H1 (cell line): ENCODE measurements around the gene DDX56. TPM values are rescaled to one million over a fixed set of nuclear protein-coding genes. Genes with fewer than 3 reads are reported as not detected.
A peak's percentile ranks its signal among the peaks of the same experiment; 100 is the strongest.

Experiments
- CREB1 ChIP-seq: IDR thresholded peaks from 2 replicates; pipeline ENCODE4 v1.6.1; 2012; ENCODE audit warnings: inconsistent platforms
- CTBP2 ChIP-seq: IDR thresholded peaks from 2 replicates; pipeline ENCODE4 v1.7.0; 2011; ENCODE audit warnings: borderline replicate concordance, mild to moderate bottlenecking, moderate library complexity, mixed read lengths, low read length; ENCODE audit not compliant: insufficient read depth, insufficient read length
- EP300 ChIP-seq, 2 experiments: IDR thresholded peaks; 1 replicate in 1 of 2; 2 replicates in 1 of 2; pipeline ENCODE4 v1.6.1; 2011 to 2012; ENCODE audit warnings: low read depth in 2 of 2, low read length in 2 of 2, mild to moderate bottlenecking in 2 of 2, borderline replicate concordance in 1 of 2, inconsistent platforms in 1 of 2, moderate library complexity in 1 of 2
- EZH2 ChIP-seq: fragments of 200-600 bp; sonication (generic); IDR thresholded peaks from 2 replicates; pipeline ENCODE4 v1.7.1; 2012; ENCODE audit warnings: low read depth, mild to moderate bottlenecking, moderate library complexity, low read length, inconsistent platforms; ENCODE audit not compliant: severe bottlenecking
- JUN ChIP-seq: IDR thresholded peaks from 2 replicates; pipeline ENCODE4 v1.6.1; 2011; ENCODE audit warnings: low read depth, mild to moderate bottlenecking, improper control_type of control experiment, low read length
- KDM4A ChIP-seq: IDR thresholded peaks from one replicate; pipeline ENCODE4 v1.7.1; 2012; ENCODE audit warnings: low read depth, mild to moderate bottlenecking, moderate library complexity, low read length, inconsistent platforms; ENCODE audit not compliant: severe bottlenecking
- KDM5A ChIP-seq: fragments of 200-600 bp; IDR thresholded peaks from 2 replicates; pipeline ENCODE4 v1.7.1; 2012; ENCODE audit warnings: mild to moderate bottlenecking, low read length, inconsistent platforms, mixed read lengths
- MAFK ChIP-seq: IDR thresholded peaks from 2 replicates; pipeline ENCODE4 v1.6.1; 2012; ENCODE audit warnings: low read depth, mild to moderate bottlenecking, improper control_type of control experiment, low read length
- POLR2A ChIP-seq, 2 experiments: IDR thresholded peaks; 1 replicate in 1 of 2; 2 replicates in 1 of 2; pipeline ENCODE4 v1.6.1; 2011; ENCODE audit warnings: low read depth in 2 of 2, low read length in 2 of 2, mild to moderate bottlenecking in 2 of 2; ENCODE audit errors: control extremely low read depth in 1 of 2
- SAP30 ChIP-seq: fragments of 300-600 bp; sonication (generic); IDR thresholded peaks from 2 replicates; pipeline ENCODE4 v1.7.1; 2012; ENCODE audit warnings: low read length, moderate library complexity, mild to moderate bottlenecking, inconsistent platforms; ENCODE audit not compliant: insufficient read depth, insufficient replicate concordance
- SIX5 ChIP-seq: IDR thresholded peaks from 2 replicates; pipeline ENCODE4 v1.6.1; 2011; ENCODE audit warnings: mild to moderate bottlenecking, low read depth, low read length
- SP1 ChIP-seq: IDR thresholded peaks from 2 replicates; pipeline ENCODE4 v1.6.1; 2011; ENCODE audit warnings: low read depth, low read length
- SP2 ChIP-seq: IDR thresholded peaks from 2 replicates; pipeline ENCODE4 v1.6.1; 2012; ENCODE audit warnings: mild to moderate bottlenecking, low read length, inconsistent platforms
- SP4 ChIP-seq: IDR thresholded peaks from 2 replicates; pipeline ENCODE4 v1.6.1; 2012; ENCODE audit warnings: low read length, inconsistent platforms
- SRF ChIP-seq: IDR thresholded peaks from 2 replicates; pipeline ENCODE4 v1.6.1; 2011; ENCODE audit warnings: mild to moderate bottlenecking, low read depth, low read length, moderate library complexity
- TAF1 ChIP-seq: IDR thresholded peaks from 2 replicates; pipeline ENCODE4 v1.6.1; 2011; ENCODE audit warnings: mild to moderate bottlenecking, low read depth, low read length
- TEAD4 ChIP-seq: IDR thresholded peaks from 2 replicates; pipeline ENCODE4 v1.6.1; 2012; ENCODE audit warnings: low read depth, low read length, inconsistent platforms, mixed read lengths
- ZNF274 ChIP-seq: IDR thresholded peaks from 2 replicates; pipeline ENCODE4 v1.7.0; 2012; ENCODE audit warnings: low read length, borderline replicate concordance; ENCODE audit errors: extremely low read depth
- polyA plus RNA-seq, 7 experiments: library from polyadenylated mRNA; depleted of rRNA in 3 of 7; stranded (reverse) in 5 of 7; unstranded in 2 of 7; fragments of >200 nt in 5 of 7; fragments of 200-250 nt in 2 of 7; gene quantifications; 1 replicate in 5 of 7; 2 replicates in 1 of 7; 4 replicates in 1 of 7; pipeline versions ENCODE4 v1.2.1 to v1.2.3, GENCODE V29; 2011 to 2013; ENCODE audit warnings: missing spikeins in 2 of 7, mixed read lengths in 2 of 7
- total RNA-seq: library from RNA; stranded (reverse); fragmentation: NEBNext Ultra II Directional; extraction: Animal tissue kit (Norgen Biotek cat#: 25700); gene quantifications from 2 replicates; pipeline ENCODE4 v1.2.1, GENCODE V29; 2021
- TF ChIP-seq, protein P1 (sequence below): IDR thresholded peaks from 2 replicates; pipeline ENCODE4 v1.6.1; 2012; ENCODE audit warnings: low read length, inconsistent platforms
- TF ChIP-seq, protein P2 (sequence below): IDR thresholded peaks from 2 replicates; pipeline ENCODE4 v1.6.1; 2012; ENCODE audit warnings: inconsistent platforms
- TF ChIP-seq, protein P3 (sequence below): IDR thresholded peaks from 2 replicates; pipeline ENCODE4 v1.6.1; 2012; ENCODE audit warnings: inconsistent platforms

DDX56 gene
- total and polyA plus RNA-seq, 2 of the 8 experiments (the other 6 are each of a cell fraction or from before 2014, with no cell fraction given): 56.9 to 81.6 TPM

DNA sequence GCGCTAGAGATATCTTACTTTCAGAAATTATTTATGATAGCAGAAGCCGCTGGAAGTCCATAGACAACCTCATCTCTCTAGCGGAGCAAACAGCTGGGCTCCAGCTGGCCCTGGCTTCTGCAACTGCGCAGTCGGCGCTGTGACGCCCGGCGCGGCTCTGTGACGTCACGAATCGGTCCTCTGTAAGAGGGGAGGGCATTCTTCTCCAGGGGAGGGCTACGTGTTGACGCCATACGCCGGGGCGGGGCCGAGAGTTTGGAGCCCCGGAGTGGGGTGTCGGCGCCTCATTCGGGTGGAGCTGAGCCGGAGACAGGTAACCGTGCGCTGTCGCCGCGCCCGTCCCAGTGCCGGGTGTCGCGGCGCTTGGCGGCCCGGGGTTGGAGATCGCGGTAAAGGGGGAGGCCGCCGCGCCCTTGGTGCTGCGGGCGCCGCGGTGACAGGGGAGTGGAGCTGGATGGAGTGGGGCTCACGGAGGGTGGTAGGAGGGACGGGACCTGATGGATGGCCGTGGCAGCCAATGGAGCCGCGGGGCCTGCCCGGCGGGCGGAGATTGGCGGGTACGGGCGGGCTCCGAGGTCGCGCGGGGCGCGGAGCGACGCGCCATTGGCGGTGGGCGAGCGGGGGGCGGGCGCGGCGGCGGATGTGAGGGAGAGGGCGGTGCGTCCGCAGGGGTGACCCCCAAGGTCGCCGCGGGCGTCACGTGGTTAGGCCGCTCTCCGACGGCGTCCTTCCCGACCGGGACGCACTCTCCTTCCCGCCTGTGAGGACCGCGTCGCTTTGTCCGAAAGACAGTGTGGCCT is 32.8 kb upstream of the DDX56 start, which contains the start of gene OGDH (continued):
- TF ChIP-seq TEAD4: peak; percentile 11; the same call in 1 of the 2 replicates
- TF ChIP-seq POLR2A (IDR thresholded peaks at IDR 0.05; ENCODE audit: control extremely low read depth in 1 of 2, low read depth in 2 of 2, low read length in 2 of 2): peak; percentile 85 to 94
- peak in 1 of 2 experiments; percentile 3; a peak in 1 of 3 replicates for TF ChIP-seq EP300 (IDR thresholded peaks at IDR 0.05; ENCODE audit: borderline replicate concordance in 1 of 2, low read depth in 2 of 2, low read length in 2 of 2)
- peak; percentile 99 for TF ChIP-seq CREB1
- TF ChIP-seq KDM4A: peak; percentile 85
- TF ChIP-seq JUN: 0 out of 2 replicates have a peak, but pooled peaks have one; percentile 33
- peak; percentile 68; the same call in 1 of the 2 replicates for TF ChIP-seq SRF
- TF ChIP-seq SP4: peak; percentile 53; the same call in 1 of the 2 replicates
- TF ChIP-seq SP1: peak; percentile 93
- peak; percentile 75 for TF ChIP-seq KDM5A
- TF ChIP-seq, protein P1, sequence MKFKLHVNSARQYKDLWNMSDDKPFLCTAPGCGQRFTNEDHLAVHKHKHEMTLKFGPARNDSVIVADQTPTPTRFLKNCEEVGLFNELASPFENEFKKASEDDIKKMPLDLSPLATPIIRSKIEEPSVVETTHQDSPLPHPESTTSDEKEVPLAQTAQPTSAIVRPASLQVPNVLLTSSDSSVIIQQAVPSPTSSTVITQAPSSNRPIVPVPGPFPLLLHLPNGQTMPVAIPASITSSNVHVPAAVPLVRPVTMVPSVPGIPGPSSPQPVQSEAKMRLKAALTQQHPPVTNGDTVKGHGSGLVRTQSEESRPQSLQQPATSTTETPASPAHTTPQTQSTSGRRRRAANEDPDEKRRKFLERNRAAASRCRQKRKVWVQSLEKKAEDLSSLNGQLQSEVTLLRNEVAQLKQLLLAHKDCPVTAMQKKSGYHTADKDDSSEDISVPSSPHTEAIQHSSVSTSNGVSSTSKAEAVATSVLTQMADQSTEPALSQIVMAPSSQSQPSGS: no peak
- no peak for TF ChIP-seq CTBP2
- TF ChIP-seq, protein P2, sequence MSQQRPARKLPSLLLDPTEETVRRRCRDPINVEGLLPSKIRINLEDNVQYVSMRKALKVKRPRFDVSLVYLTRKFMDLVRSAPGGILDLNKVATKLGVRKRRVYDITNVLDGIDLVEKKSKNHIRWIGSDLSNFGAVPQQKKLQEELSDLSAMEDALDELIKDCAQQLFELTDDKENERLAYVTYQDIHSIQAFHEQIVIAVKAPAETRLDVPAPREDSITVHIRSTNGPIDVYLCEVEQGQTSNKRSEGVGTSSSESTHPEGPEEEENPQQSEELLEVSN: peak; percentile 97
- TF ChIP-seq SP2: peak; percentile 65
- TF ChIP-seq MAFK: no peak; the same call in 1 of the 2 replicates
- TF ChIP-seq SAP30: peak; percentile 99
- TF ChIP-seq, protein P3, sequence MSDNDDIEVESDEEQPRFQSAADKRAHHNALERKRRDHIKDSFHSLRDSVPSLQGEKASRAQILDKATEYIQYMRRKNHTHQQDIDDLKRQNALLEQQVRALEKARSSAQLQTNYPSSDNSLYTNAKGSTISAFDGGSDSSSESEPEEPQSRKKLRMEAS: peak; percentile 95
- no peak for TF ChIP-seq ZNF274
- TF ChIP-seq SIX5: no peak
- TF ChIP-seq EZH2: no peak
- TF ChIP-seq TAF1: peak; percentile 80
